ENCODE data around the gene SH3BGRL. TPM values are rescaled to one million over a fixed set of nuclear protein-coding genes. Genes with fewer than 3 reads are reported as not detected.

The SH3BGRL gene
- total RNA-seq, 1 experiment from 2014 or later, result 32.4 TPM

GRCh38 chrX:81263059-81263458, 61.2 kb downstream of the SH3BGRL start:
- Histone ChIP-seq H3K9ac (ENCODE audit: low read length) (no peak overlapping the region), H3K4me3 (replicated peaks in 1 of 2; ENCODE audit: low read depth in 1 of 2, low read length in 2 of 2) (no peak overlapping the region), H3K36me3 (ENCODE audit: control insufficient read depth in 1 of 2, insufficient read depth in 2 of 2, low read length in 2 of 2) (no peaks in the 10 kb centered on the region), H3K79me2 (ENCODE audit: insufficient read depth, low read length) (no peaks in the 10 kb centered on the region), H2AFZ (ENCODE audit: low read depth, low read length, poor library complexity, severe bottlenecking) (no peak overlapping the region), H4K20me1 (ENCODE audit: insufficient read depth) (no peaks in the 10 kb centered on the region), H3K27ac (ENCODE audit: low read depth, low read length) (no peak overlapping the region), H3K9me2 (ENCODE audit: insufficient read depth) (no peaks in the 10 kb centered on the region), H3K4me1 (ENCODE audit: control insufficient read depth in 1 of 2, insufficient read depth in 2 of 2, low read length in 2 of 2) (no peaks in the 10 kb centered on the region), H3K9me3 (ENCODE audit: control insufficient read depth in 1 of 2, insufficient read depth in 1 of 2, low read depth in 1 of 2, low read length in 2 of 2) (no peaks in the 10 kb centered on the region), H3K4me2 (ENCODE audit: low read length) (no peak overlapping the region), H3K27me3 (ENCODE audit: insufficient read depth, low read length) (no peaks in the 10 kb centered on the region)
- BruUV-seq (replicated peaks), result no TSS peak
- no peak for TF ChIP-seq CBX3 (IDR thresholded peaks at IDR 0.05; ENCODE audit: low read depth)
- no peak for ATAC-seq
- intact Hi-C loops (cut with micrococcal nuclease), result no loop called here
- no peak for DNase-seq (ENCODE audit: low read depth, low spot score)
- ChIA-PET POLR2A (no interaction called here), RAD21 (ENCODE audit: low non-redundant PET in 1 of 2, low total read pairs in 2 of 2, uncharacterized antibody in 2 of 2, unreplicated experiment in 2 of 2) (no interaction called here), CTCF (no interaction called here)

GRCh38 chrX:81278616-81279015, 76.7 kb downstream of the SH3BGRL start:
- intact Hi-C loops (cut with micrococcal nuclease), result no loop called here
- no peak overlapping the region for H3K27ac ChIP-seq (ENCODE audit: low read depth, low read length)
- ChIA-PET RAD21 (ENCODE audit: low non-redundant PET in 1 of 2, low total read pairs in 2 of 2, uncharacterized antibody in 2 of 2, unreplicated experiment in 2 of 2) (no interaction called here), POLR2A (no interaction called here), CTCF (no interaction called here)
- H3K9me2 ChIP-seq (ENCODE audit: insufficient read depth), result no peaks in the 10 kb centered on the region
- no TSS peak for BruUV-seq (replicated peaks)
- no peak overlapping the region for H3K4me3 ChIP-seq (replicated peaks in 1 of 2; ENCODE audit: low read depth in 1 of 2, low read length in 2 of 2)
- H3K4me2 ChIP-seq (ENCODE audit: low read length), result no peak overlapping the region
- no peaks in the 10 kb centered on the region for H3K79me2 ChIP-seq (ENCODE audit: insufficient read depth, low read length)
- no peaks in the 10 kb centered on the region for H3K36me3 ChIP-seq (ENCODE audit: control insufficient read depth in 1 of 2, insufficient read depth in 2 of 2, low read length in 2 of 2)
- no peak overlapping the region for H3K9ac ChIP-seq (ENCODE audit: low read length)
- no peak overlapping the region for H2AFZ ChIP-seq (ENCODE audit: low read depth, low read length, poor library complexity, severe bottlenecking)
- H3K9me3 ChIP-seq (ENCODE audit: control insufficient read depth in 1 of 2, insufficient read depth in 1 of 2, low read depth in 1 of 2, low read length in 2 of 2), result no peaks in the 10 kb centered on the region
- no peaks in the 10 kb centered on the region for H4K20me1 ChIP-seq (ENCODE audit: insufficient read depth)
- ATAC-seq (no peak), DNase-seq (ENCODE audit: low read depth, low spot score) (no peak)
- TF ChIP-seq ZBTB33 (IDR thresholded peaks at IDR 0.05; ENCODE audit: extremely low read depth, insufficient replicate concordance, low read length) (no peak), EZH2phosphoT487 (IDR thresholded peaks at IDR 0.05; ENCODE audit: borderline replicate concordance) (no peak), SIN3A (IDR thresholded peaks at IDR 0.05; ENCODE audit: low read depth) (no peak)
- H3K27me3 ChIP-seq (ENCODE audit: insufficient read depth, low read length), result no peaks in the 10 kb centered on the region
- no peaks in the 10 kb centered on the region for H3K4me1 ChIP-seq (ENCODE audit: control insufficient read depth in 1 of 2, insufficient read depth in 2 of 2, low read length in 2 of 2)
